Nephron progenitor cell (in vitro differentiated cells): Measurements from ENCODE around the gene CMTM4.

Experiments used
- DNase-seq: peaks from one replicate; pipeline ENCODE4 v3.0.0; 2021
- H3K27ac Mint-ChIP-seq: 2 replicates; pipeline ENCODE4 v1.8.0; 2021; ENCODE audit warnings: mild to moderate bottlenecking, moderate library complexity, mixed read lengths
- H3K27me3 Mint-ChIP-seq: 2 replicates; pipeline ENCODE4 v1.8.0; 2021; ENCODE audit warnings: mild to moderate bottlenecking, low read depth, mixed read lengths; ENCODE audit not compliant: poor library complexity
- H3K36me3 Mint-ChIP-seq: 2 replicates; pipeline ENCODE4 v1.8.0; 2021; ENCODE audit warnings: low read depth, mixed read lengths
- H3K4me1 Mint-ChIP-seq: 2 replicates; pipeline ENCODE4 v1.8.0; 2021; ENCODE audit warnings: mixed read lengths
- H3K4me3 Mint-ChIP-seq: 2 replicates; pipeline ENCODE4 v1.8.0; 2021; ENCODE audit warnings: mild to moderate bottlenecking, moderate library complexity, mixed read lengths
- H3K9me3 Mint-ChIP-seq: 2 replicates; pipeline ENCODE4 v1.8.0; 2021; ENCODE audit warnings: mild to moderate bottlenecking, moderate library complexity, mixed read lengths
- TF ChIP-seq, protein P1 (sequence below): fragments of 200-600 bp; sonication (generic); IDR thresholded peaks from 2 replicates; pipeline ENCODE4 v1.5.0; 2021; ENCODE audit warnings: antibody characterized with exemption

CMTM4 gene

DNA sequence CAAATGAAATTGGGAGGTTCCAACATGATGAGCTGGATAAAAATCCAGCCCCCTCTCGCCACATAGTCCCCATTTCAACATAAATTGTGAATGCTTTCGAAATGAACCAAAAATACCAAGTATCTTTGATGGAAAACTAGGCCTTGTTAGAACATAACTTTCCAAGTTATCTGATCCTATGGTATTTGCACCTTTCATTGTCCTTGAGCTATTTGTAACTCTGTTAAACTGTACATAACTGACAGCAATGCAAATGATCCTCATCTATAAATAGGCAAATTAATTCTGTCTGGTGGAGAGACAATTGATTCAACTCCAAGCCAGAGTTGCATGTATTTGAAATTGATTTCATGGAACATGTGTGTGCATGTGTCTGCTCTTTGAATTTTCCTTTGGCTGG lies 18.2 kb downstream of the CMTM4 start:
- DNase-seq = no peak
- H3K27me3 Mint-ChIP-seq = peaks cover 3% of the 10 kb centered on the region
- H3K9me3 Mint-ChIP-seq = no peaks in the 10 kb centered on the region
- H3K4me1 Mint-ChIP-seq = peaks cover 17% of the 10 kb centered on the region
- H3K4me3 Mint-ChIP-seq = no peak overlapping the region
- H3K36me3 Mint-ChIP-seq = peaks cover 14% of the 10 kb centered on the region
- TF ChIP-seq, protein P1, sequence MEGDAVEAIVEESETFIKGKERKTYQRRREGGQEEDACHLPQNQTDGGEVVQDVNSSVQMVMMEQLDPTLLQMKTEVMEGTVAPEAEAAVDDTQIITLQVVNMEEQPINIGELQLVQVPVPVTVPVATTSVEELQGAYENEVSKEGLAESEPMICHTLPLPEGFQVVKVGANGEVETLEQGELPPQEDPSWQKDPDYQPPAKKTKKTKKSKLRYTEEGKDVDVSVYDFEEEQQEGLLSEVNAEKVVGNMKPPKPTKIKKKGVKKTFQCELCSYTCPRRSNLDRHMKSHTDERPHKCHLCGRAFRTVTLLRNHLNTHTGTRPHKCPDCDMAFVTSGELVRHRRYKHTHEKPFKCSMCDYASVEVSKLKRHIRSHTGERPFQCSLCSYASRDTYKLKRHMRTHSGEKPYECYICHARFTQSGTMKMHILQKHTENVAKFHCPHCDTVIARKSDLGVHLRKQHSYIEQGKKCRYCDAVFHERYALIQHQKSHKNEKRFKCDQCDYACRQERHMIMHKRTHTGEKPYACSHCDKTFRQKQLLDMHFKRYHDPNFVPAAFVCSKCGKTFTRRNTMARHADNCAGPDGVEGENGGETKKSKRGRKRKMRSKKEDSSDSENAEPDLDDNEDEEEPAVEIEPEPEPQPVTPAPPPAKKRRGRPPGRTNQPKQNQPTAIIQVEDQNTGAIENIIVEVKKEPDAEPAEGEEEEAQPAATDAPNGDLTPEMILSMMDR = no peak
- H3K27ac Mint-ChIP-seq = no peak overlapping the region

DNA sequence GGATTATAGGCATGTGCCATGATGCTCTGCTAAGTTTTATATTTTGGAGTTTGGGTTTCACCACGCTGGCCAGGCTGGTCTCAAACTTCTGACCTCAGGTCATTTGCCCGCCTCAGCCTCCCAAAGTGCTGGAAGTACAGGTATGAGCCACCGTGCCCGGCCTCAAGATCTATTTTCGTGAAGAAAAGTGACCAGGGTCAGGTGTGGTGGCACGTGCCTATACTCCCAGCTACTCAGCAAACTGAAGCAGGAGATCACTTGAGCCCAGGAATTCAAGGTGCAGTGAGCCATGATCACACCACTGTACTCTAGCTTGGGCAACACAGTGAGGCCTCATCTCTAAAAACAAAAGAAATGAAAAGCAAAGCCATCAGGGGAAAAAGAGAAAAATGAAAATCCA lies 18.7 kb downstream of the CMTM4 start:
- peaks cover 3% of the 10 kb centered on the region for H3K27me3 Mint-ChIP-seq
- no peak overlapping the region for H3K4me3 Mint-ChIP-seq
- no peaks in the 10 kb centered on the region for H3K9me3 Mint-ChIP-seq
- TF ChIP-seq, protein P1 = no peak
- no peak for DNase-seq
- H3K4me1 Mint-ChIP-seq = peaks cover 17% of the 10 kb centered on the region
- H3K36me3 Mint-ChIP-seq = peaks cover 14% of the 10 kb centered on the region
- H3K27ac Mint-ChIP-seq = no peak overlapping the region

DNA sequence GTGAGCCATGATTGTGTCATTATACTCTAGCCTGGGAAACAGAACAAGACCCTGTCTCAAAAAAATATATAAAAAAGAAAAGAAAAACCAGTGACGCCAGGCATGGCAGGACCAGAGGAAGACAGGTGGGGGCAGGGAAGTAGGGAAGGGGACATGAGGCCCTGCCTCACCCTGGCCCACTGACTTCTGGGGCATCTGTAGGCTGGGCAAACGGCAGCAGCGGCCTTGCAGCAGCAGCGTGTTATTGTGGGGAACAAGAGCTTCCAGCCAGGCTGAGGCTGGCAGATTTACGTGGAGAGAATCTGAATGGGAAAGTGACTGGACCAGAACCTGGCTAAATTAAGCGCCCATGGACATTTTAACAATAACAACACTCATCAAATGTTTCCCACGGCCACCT lies 19.4 kb downstream of the CMTM4 start:
- Mint-ChIP-seq H3K4me3 (no peak overlapping the region), H3K36me3 (peaks cover 14% of the 10 kb centered on the region), H3K4me1 (peaks cover 17% of the 10 kb centered on the region), H3K27ac (peak overlapping the region; percentile 51), H3K9me3 (no peaks in the 10 kb centered on the region), H3K27me3 (peaks cover 3% of the 10 kb centered on the region)
- DNase-seq = no peak
- TF ChIP-seq, protein P1 = no peak

DNA sequence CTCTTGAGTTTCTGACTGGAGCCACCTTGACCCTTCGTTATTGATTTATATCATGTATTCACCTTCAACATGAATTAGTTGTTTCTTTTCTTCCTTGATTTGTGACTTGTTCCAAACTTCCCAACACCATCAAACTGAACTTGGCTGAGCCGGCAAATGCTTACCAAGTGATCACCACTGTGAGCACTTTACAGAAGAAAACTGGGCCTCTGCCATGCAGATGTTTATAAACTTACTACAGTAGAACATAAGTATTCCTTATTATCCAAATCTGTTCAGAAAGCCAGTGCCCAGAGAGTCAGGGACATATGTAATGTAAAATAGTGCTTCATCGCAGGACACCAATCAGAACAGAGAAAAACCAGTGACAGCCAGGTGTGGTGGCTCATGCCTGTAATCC lies 19.9 kb downstream of the CMTM4 start:
- Mint-ChIP-seq H3K27ac (no peak overlapping the region), H3K9me3 (no peaks in the 10 kb centered on the region), H3K36me3 (peaks cover 11% of the 10 kb centered on the region)

DNA sequence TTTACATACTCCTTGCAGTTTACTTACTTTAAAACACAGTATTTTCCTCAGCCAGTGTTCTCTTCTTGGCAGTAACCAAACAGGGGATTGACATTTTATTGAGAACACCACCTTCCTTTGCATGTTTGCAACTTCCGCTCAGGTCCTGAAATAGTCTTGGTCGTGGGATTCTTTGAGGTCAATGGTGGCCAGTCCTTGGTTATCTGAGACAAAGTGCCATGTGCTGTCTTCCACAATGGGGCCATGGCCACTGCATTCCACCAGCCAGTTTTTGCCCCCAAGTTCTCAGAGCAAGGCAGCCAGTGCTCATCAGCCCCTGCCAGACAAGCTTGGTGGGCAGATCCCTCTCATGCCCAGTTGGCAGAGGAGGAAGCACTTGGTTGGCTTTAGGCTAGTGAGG lies 22.9 kb downstream of the CMTM4 start:
- peaks cover 5% of the 10 kb centered on the region for H3K36me3 Mint-ChIP-seq
- TF ChIP-seq, protein P1 = no peak
- H3K4me3 Mint-ChIP-seq = no peak overlapping the region
- no peak for DNase-seq
- peaks cover 17% of the 10 kb centered on the region for H3K4me1 Mint-ChIP-seq
- peaks cover 3% of the 10 kb centered on the region for H3K27me3 Mint-ChIP-seq
- H3K9me3 Mint-ChIP-seq = no peaks in the 10 kb centered on the region
- H3K27ac Mint-ChIP-seq = no peak overlapping the region

More for the DNA sequence above, 19.9 kb downstream of the CMTM4 start:
- no peak for DNase-seq
- Mint-ChIP-seq H3K4me3 (no peak overlapping the region), H3K27me3 (peaks cover 3% of the 10 kb centered on the region), H3K4me1 (peaks cover 17% of the 10 kb centered on the region)
- TF ChIP-seq, protein P1 = no peak

DNA sequence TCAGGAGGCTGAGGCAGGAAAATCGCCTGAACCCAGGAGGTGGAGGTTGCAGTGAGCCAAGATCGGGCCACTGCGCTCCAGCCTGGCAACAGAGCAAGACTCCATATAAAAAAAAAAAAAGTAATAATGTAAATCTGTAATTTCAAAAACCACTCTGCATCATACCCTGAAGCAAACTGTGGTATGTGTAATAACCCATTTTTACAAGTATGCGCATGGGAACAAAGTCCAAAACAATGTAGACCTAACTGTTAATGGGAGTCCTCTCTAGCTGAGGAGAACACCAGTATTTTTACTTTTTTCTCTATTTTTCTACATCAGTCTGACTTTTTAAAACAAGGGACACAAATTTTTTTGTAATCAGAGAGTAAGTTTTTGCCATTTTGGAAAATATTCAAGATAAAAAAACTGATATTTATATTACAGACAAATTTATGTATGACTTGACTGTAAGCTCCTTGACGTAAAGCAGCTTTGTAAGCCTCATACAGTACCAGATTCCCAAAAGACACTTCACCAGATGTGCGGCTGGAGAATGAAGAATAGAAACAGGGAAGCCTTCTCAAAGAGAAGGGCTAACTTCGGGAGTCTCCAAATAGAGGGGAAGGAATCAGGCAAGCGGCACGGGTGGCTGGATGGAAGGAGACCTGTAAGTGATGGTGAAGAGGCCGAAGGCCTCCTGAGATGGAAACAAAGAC lies 25.7 kb downstream of the CMTM4 start:
- no peak overlapping the region for H3K27ac Mint-ChIP-seq
- peaks cover 5% of the 10 kb centered on the region for H3K36me3 Mint-ChIP-seq
- no peaks in the 10 kb centered on the region for H3K9me3 Mint-ChIP-seq
- TF ChIP-seq, protein P1 = no peak
- no peak overlapping the region for H3K4me3 Mint-ChIP-seq
- no peak for DNase-seq
- peaks cover 2% of the 10 kb centered on the region for H3K4me1 Mint-ChIP-seq
- H3K27me3 Mint-ChIP-seq = peaks cover 2% of the 10 kb centered on the region
